Activated gamma-delta T cell treated with Interleukin-2 at 50 U/mL for 16 hours (primary cell): ENCODE data around the gene ZNF527.
"Not testable (repeated sequence)": the region's sequence is repeated elsewhere in the genome, so short reads cannot be mapped to it uniquely, and the experiment has no call there.

Source experiments
- DNase-seq: peaks from one replicate; pipeline ENCODE4 v3.0.0-alpha.2; 2020

Gene ZNF527

DNA sequence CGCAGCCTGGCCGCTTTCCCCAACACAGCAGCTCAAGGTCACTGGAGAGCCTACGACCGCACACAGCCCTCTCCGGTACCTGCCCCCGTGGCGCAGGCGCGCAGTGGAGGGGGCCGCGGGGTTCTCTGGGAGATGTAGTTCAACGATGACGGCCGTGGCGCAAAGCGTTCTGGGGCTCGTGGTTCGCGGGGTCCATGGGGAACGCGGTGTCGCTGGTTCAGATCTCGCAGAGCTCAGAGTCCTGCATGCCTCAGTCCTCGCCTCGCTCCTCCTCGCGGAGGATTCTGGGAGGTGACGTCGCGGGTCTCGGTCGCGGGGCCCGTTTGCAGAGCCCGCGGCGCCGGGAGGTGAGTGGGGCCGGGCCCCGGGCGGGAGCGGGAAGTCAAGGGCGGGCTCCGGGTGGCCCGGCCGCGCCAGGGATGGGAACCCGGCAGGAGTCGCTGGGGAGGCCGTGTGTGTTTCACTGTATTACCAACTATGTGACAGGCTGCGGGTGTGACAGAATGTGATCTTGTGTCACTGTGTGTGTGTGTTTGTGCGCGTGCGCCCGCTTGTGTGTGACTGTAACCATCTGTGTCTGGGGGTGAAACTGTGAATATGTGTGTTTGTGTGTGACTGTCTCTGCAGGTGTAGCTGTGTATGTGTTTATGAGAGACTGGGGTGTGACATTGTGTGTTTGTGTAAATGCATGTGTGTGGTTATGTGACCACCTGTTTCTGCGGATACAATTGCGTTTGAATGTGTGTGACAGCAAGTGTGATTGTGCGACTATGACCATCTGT lies at the start of gene ZNF527:
TSS of gene ZNF527 (plus strand) at position 220 of the 782 bp plus-strand sequence. CDS start 3,100 bp downstream, outside the sequence.
- DNase-seq: peak; percentile 96

DNA sequence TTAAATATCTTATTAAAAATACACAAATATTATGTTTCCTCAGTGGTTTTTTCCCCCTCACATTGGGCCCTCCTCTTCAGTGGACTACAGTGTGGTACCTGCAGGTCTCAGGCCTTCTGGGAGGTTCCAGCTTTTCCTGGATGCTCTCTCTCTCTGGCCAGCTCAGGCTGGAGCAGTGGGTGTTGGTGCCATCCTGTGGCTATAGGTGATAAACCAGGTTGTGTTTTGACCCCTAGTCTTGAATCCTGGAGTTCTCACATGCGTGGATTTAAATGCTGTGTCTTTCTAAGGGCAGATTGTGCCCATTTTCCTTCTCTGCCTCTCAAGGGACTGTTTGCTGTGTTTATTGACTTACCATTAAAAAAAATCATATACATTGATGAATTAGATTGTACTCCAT lies 41.2 kb upstream of the ZNF527 start:
- DNase-seq: no peak

DNA sequence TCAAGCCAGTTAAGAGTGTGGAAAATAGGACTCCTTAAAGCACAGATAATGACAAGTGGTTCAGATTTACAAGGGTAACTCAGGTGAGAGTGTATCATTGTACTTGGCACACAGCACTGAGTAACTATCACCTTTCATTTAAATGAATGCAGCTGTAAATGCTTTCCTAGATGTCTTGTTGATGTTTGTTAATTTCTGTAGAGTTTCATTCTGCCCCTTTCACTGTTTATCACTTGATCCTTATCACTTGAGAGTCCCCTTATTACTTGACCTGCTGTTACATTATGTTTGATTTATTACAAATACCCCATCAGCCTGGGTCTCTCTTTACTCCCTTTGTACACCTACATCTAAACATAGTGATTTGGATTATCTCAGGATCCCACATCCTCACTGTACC lies 38.1 kb upstream of the ZNF527 start:
- DNase-seq: no peak

DNA sequence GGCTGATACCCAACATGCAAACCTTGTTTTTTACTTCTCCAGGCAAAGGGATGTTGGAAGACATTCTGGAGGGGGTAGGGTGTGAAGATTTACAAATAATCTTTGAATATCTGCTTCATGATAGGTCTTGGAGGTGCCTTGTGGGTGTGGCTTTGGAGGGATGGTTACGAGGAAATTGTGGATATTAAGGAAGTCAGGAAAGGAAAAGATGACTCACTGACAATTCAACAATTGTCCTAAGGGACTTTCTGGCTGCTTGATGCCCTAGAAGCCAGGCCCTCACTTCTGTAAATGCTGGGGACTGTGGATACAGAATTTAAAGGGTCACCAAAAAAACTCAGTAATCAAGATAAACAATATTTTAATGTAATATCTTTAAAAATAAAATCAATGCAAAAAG lies 37.4 kb upstream of the ZNF527 start:
- DNase-seq: no peak

DNA sequence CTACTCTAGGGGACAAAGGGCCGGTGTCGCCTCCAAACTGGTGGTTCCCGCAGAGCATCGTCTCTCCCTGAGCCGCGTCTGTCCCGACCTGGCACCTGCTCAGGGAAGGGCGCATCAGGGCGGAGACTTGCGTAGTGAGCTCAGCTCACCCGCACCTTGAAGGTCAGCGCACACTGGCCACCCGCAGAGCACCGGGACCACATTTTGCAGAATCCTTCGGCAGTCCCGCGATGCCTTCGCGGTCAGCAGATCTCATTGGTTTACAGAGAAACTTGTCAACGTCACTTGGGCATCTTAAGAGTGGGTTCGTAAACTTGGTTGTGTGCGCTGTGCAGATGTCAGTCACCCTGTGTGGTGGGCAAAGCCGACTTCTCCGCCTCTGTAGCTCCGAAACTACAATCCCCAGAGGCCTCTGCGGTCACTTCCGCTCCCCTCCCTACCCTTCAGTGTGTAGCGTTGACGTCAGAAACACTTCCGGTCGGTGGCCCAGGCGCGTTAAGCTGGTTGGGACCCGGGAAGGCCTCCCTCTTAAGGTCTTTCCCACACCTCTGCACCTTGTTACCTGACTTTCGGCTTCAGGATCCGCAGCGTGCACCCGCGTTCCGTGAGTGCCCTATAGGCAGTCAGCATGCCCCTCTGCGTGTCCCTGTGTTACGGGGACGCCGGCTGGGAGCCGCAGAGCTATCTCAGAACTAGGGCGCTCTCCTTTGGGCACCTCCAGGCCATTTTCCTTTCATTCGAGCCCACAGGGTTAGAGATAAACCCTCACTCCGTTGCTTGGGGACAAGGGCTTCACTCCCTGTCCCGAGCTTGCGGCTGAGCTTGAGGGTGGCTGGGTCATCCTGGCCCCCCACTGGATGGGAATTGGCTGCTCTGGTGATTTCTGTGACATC lies 36.5 kb upstream of the ZNF527 start:
- DNase-seq: peak; percentile 80

DNA sequence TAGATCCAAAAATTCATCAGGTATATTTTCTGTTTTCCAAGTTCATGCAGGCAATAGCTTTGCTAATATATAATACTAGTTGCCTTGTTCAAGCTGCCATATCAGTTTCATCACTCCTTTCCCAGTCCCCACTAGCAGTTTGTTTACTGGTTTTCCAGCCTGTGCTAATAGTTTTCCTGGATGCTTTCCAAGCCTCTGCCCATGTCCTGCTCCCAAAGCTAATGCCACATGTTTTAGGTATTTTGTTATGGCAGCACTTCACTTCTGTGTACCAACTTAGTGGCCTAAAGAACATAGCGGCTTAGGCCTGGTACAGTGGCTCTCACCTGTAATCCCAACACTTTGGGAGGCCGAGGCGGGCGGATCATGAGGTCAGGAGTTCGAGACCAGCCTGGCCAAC lies 28.1 kb upstream of the ZNF527 start:
- DNase-seq: no peak

DNA sequence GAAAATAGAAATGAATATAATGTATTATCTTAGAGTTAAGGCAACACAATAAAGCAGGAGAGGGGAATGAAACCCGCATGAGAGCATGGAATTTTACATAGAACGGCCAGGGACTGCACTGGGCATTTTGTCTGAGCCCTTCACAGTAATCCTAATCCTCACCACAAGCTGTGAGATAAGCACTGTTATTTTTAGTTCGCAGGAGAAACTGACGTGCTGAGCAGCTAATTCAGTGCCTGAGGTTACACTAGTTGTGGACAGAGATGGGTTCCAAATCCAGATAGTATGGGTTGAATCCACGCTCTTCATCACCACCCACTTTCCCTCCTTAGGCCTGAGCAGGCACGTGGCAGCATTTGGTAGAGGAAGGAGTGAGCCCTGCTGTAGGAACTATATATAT lies 24.8 kb upstream of the ZNF527 start:
- DNase-seq: no peak

DNA sequence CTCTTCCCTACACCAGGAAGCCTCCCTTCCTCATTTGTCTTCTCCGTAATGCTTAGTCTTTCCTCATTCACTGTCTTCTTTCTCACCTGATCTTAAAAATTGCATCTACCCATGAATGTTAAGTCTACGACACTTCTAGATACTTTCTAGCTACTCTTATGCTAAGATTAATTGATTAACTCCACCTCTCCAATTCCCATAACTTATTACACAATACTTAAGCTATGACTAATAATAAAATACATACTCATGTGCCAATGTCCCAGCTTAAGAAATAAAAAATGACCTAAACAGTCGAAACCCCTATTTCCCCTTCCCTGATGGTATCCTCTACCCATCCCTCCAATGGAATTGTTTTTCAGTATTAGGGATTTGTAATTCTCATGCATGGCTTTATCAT lies 22.8 kb upstream of the ZNF527 start:
- DNase-seq: no peak

DNA sequence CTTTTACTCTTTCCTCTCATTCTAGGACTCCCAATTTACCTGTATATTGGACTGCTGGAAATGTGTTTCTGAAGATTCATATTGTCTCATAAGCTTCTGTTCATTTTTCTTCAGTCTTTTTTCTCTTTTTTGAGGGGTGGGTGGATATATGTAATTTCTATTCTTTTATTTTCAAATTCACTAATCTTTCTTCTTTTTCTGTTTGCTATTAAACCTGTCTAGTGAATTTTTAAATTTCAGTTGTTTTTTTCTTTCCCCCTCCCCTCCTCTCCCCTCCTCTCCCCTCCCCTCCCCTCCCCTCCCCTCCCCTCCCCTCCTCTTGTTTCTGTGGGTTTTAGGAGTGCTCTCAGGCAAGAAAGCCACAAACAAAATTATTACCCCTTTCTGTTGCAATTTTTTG lies 16.9 kb upstream of the ZNF527 start:
- DNase-seq: no peak

DNA sequence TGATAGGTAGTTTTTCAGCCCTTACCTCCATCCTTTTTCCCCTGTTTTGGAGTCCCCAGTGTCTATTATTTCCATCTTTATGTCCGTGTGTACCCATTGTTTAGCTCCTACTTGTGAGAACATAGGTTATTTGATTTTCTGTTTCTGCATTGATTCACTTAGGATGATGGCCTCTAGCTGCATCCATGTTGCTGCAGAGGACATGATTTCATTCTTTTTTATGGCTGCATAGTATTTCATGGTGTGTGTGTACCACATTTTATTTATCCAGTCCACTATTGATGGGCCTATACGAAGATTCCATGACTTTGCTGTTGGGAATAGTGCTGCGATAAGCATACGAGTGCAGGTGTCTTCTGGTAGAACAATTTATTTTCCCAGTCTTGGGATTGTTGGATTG lies 15.0 kb upstream of the ZNF527 start:
- DNase-seq: no peak

DNA sequence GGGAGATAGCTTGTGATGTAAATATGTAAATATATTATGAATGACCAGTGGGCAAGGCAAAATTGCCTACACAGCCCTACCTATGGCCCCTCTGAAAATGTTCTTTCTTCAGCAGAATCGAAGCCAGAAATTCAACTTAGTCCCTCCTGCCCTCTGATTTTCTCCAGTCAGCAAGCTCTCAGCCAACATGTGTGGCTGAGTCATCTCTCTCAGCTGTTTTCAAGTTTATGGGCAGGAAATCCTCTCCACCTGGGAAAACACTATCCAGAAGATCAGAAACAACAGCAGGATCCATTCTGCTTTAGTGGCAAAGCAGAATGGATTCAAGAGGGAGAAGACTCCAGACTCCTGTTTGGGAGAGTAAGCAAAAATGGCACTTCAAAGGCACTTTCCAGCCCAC lies 8.9 kb upstream of the ZNF527 start:
- no peak for DNase-seq

DNA sequence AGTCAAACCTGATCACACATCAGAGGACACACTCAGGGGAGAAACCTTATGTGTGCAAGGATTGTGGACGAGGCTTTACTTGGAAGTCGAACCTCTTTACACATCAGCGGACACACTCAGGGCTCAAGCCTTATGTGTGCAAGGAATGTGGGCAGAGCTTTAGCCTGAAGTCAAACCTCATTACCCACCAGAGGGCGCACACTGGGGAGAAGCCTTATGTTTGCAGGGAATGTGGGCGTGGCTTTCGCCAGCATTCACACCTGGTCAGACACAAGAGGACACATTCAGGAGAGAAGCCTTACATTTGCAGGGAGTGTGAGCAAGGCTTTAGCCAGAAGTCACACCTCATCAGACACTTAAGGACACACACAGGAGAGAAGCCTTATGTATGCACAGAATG lies 8.2 kb upstream of the ZNF527 start:
- DNase-seq: no peak

DNA sequence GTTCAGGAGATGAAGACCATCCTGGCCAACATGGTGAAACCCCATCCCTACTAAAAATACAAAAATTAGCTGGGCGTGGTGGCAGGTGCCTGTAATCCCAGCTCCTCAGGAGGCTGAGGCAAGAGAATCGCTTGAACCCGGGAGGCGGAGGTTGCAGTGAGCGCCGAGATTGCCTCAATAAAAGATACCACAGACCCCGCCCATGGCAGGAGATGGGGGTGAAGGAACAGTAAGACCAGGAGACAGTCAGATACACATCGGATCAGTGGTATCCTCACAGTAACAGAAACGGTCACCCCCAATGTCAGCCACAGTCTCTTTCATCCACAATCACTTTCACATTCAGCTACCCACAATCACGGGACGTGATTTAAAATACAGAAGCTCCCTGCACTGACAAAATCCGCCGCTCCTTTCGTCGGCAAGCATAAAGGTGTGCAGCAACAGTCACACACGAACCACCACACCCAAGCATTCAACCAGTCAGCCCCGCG lies 466 bp upstream of the ZNF527 start:
- DNase-seq: not testable (repeated sequence)

DNA sequence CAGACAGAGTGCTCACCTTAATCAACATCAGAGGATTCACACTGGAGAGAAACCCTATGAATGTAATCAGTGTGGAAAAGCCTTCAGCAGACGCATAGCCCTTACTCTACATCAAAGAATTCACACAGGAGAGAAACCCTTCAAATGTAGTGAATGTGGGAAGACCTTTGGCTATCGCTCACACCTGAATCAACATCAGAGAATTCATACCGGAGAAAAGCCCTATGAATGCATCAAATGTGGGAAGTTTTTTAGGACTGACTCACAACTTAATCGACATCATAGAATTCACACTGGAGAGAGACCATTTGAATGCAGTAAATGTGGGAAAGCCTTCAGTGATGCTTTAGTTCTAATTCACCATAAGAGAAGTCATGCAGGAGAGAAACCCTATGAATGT lies 18.3 kb downstream of the ZNF527 start:
- DNase-seq: no peak

DNA sequence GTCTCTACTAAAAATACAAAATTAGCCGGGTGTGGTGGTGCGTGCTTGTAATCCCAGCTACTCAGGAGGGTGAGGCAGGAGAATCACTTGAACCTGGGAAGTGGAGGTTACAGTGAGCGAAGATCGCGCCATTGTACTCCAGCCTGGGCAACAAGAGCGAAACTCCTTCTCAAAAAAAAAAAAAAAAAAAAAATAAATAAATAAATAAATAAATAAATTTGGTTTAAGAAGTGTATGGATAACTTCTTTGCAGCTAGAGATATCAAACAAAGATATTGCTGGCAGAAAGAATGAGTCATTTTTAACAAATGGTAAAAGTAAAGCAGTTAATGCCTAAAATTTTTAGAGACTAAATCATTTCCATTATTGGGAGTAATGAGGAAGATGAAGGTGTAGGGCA lies 20.5 kb downstream of the ZNF527 start:
- DNase-seq: not testable (repeated sequence)

DNA sequence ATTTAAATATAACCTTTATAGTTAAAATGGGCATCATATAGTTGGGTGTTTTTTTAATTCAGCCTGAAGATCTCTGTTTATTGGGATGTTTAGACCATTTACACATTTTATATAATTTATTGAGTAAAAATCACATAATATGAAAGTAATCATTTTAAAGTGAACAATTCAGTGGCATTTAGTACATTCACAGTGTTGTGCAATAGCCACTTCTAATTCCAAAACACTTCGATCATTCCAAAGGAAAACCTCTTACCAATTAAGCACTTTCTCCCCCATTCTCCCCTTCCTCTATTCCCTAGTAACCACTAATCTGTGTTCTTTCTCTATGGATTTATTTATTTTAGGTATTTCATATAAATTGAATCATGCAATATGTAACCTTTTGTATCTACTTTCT lies 30.2 kb downstream of the ZNF527 start:
- no peak for DNase-seq

DNA sequence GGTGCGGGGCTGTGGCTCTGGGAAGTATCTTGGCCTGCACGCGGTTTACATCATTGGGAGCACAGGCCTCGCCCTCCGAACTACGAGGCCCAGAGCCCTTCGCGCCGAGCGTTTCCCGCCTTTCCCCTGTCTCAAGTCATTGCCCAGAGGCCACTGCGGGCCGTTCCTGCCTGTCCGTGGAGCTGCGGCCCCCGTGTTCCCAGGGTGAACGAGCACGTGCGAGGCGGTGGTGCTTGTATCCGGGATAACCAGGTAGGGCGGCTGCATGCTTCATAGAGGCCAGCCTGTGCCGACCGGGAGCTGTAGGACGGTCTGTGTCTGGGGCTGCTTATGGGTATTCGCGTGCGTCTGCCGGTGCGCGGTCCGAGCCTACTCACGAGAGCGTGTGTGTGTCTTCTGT lies 32.5 kb downstream of the ZNF527 start:
- DNase-seq: no peak

DNA sequence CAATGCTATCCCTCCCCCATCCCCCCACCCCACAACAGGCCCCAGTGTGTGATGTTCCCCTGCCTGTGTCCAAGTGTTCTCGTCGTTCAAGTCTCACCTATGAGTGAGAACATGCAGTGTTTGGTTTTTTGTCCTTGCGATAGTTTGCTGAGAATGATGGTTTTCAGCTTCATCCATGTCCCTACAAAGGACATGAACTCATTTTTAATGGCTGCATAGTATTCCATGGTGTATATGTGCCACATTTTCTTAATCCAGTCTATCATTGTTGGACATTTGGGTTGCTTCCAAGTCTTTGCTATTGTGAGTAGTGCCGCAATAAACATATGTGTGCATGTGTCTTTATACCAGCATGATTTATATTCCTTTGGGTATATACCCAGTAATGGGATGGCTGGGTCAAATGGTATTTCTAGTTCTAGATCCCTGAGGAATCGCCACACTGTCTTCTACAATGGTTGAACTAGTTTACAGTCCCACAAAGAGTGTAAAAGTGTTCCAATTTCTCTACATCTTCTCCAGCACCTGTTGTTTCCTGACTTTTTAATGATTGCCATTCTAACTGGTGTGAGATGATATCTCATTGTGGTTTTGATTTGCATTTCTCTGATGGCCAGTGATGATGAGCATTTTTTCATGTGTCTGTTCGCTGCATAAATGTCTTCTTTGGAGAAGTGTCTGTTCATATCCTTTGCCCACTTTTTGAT lies 35.4 kb downstream of the ZNF527 start:
- not testable (repeated sequence) for DNase-seq

DNA sequence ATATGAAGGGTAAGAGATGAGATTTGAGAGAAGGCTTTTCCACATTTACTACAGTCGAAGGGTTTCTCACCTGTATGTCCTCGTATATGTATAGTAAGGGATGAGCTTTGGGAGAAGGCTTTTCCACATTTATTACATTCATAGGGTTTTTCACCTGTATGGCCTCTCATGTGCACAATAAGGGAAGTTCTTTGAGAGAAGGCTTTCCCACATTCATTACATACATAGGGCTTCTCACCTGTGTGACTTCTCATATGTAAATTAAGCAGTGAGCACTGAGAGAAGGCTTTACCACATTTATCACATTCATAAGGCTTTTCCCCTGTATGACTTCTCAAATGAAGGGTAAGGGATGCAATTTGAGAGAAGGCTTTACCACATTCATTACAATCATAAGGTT lies 41.8 kb downstream of the ZNF527 start:
- no peak for DNase-seq

DNA sequence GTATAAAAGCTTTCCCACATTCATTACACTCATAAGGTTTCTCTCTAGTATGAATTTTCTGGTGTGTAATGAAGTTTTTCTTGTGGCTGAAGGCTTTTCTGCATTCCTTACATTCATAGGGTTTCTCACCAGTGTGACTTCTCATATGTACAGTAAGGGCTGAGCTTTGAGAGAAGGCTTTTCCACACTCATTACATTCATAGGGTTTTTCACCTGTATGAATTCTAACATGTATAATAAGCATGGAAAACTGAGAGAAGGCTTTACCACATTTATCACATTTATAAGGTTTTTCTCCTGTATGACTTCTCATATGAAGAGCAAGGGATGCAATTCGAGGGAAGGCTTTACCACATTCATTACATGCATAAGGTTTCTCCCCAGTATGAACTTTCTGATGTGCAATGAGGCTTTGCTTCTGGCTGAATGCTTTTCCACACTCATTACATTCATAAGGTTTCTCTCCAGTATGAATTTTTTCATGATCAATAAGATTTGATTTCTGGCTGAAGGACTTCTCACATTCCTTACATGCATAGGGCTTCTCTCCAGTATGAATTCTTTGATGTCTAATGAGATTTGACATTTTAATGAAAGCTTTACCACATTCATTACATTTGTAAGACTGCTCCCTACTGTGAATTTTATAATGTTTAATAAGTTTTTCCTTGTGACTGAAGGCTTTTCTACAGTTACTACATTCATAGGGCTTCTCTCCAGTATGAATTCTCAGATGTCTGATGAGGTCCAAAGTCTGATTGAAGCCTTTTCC lies 42.6 kb downstream of the ZNF527 start:
- no peak for DNase-seq
